Esophagus squamous epithelium (tissue), 5 donors: ENCODE measurements around the gene FHIT. TPM values are rescaled to one million over a fixed set of nuclear protein-coding genes. Genes with fewer than 3 reads are reported as not detected.

ENCODE experiments used
- DNase-seq: peaks from one replicate; lab custom pipeline; 2025; lab: John Stamatoyannopoulos, UW
- H3K27ac ChIP-seq, 4 donors: fragments of 200-600 bp; sonication (generic); one replicate each; pipeline ENCODE4 v1.5.1; 2016 to 2019; ENCODE audit warnings: mild to moderate bottlenecking in 1 of 4
- H3K27me3 ChIP-seq, 4 donors: fragments of 200-600 bp; sonication (generic); 1 replicate in 3 of 4; 2 replicates in 1 of 4; pipeline versions ENCODE4 v1.5.1 to v1.6.0; 2017 to 2021; ENCODE audit warnings: antibody characterized with exemption in 1 of 4
- H3K36me3 ChIP-seq, 3 donors: fragments of 200-600 bp; sonication (generic); one replicate each; pipeline ENCODE4 v1.5.1; 2016 to 2019
- H3K4me1 ChIP-seq, 3 donors: fragments of 200-600 bp; sonication (generic); one replicate each; pipeline ENCODE4 v1.5.1; 2017 to 2019
- H3K4me3 ChIP-seq, 4 donors: fragments of 200-600 bp; sonication (generic); 1 replicate in 3 of 4; 2 replicates in 1 of 4; pipeline ENCODE4 v1.5.1; 2016 to 2019; ENCODE audit warnings: mild to moderate bottlenecking in 2 of 4, moderate library complexity in 1 of 4
- H3K9me3 ChIP-seq, 3 donors: fragments of 200-600 bp; sonication (generic); one replicate each; pipeline ENCODE4 v1.5.1; 2016 to 2019
- CTCF ChIP-seq, 6 experiments: fragments of 450-650 bp in 4 of 6; fragments of 200-600 bp in 2 of 6; sonication (generic) in 2 of 6; IDR thresholded peaks; one replicate each; pipeline ENCODE4 v1.5.1; 2016 to 2019; ENCODE audit warnings: antibody characterized with exemption in 6 of 6, mild to moderate bottlenecking in 4 of 6, moderate library complexity in 4 of 6
- POLR2A ChIP-seq, 4 donors: fragments of 450-650 bp; IDR thresholded peaks; one replicate each; pipeline ENCODE4 v1.6.1; 2017; ENCODE audit warnings: antibody characterized with exemption in 4 of 4, mild to moderate bottlenecking in 4 of 4, moderate library complexity in 3 of 4
- WGBS, 2 donors: methylation state at CpG; one replicate each; pipeline ENCODE4 v1.1.5; 2018; 5-methylcytosine and 5-hydroxymethylcytosine counted together
- intact Hi-C: fragments of 100-400 bp; cut with DNase I; formaldehyde crosslinking; loops from one replicate; pipeline ENCODE4 v1.15.0; 2022
- total RNA-seq, 4 donors: library from RNA; depleted of rRNA; stranded (reverse); fragments of >200 nt; gene quantifications; one replicate each; pipeline ENCODE4 v1.1.0, GENCODE V29; 2016
- donor health status: DM: yes; HTN: yes; CAD: no.

FHIT gene
- total RNA-seq, 4 donors from 2014 or later = 0.64 to 5.7 (median 3.1) TPM

DNA sequence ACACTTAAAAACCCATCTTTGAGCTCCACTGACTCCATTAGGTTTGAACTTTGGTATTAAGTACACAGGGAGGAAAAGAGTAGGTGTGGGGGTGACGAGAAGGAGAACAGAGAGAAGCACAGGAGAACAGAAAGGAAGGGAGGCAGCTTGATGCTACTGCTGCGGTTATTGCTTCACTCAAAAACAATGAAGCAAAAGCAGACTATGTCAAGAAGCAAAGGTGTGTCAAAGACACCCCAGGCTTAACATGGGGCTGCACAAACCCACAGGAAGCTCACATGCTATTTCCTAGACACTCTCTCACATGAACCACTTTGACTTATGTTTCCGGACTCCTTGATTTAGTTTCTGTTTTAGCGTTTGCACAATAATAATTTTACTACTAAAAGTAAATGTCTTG lies 1240.5 kb downstream of the FHIT start:
- TF ChIP-seq CTCF (IDR thresholded peaks at IDR 0.05) (no peak), POLR2A (IDR thresholded peaks at IDR 0.05) (no peak)
- H3K27ac ChIP-seq = no peak overlapping the region
- DNase-seq = no peak
- intact Hi-C loops = no loop called here
- no peak overlapping the region for H3K4me3 ChIP-seq
- no peaks in the 10 kb centered on the region for H3K36me3 ChIP-seq
- no peaks in the 10 kb centered on the region for H3K9me3 ChIP-seq
- no peaks in the 10 kb centered on the region for H3K27me3 ChIP-seq
- 54 to 63% methylated on average over 4 of the region's 4 CpGs for WGBS, 2 donors
- no peaks in the 10 kb centered on the region for H3K4me1 ChIP-seq

GRCh38 chr3:60009931-60010478 lies 1241.2 kb downstream of the FHIT start:
- TF ChIP-seq CTCF (IDR thresholded peaks at IDR 0.05) (no peak), POLR2A (IDR thresholded peaks at IDR 0.05) (no peak)
- H3K27me3 ChIP-seq = no peaks in the 10 kb centered on the region
- no peaks in the 10 kb centered on the region for H3K36me3 ChIP-seq
- intact Hi-C loops = no loop called here
- H3K4me1 ChIP-seq = no peaks in the 10 kb centered on the region
- H3K4me3 ChIP-seq = no peak overlapping the region
- H3K27ac ChIP-seq = no peak overlapping the region
- no peaks in the 10 kb centered on the region for H3K9me3 ChIP-seq
- WGBS, 2 donors = 85 to 92% methylated on average over 3 of the region's 3 CpGs
- no peak for DNase-seq

DNA sequence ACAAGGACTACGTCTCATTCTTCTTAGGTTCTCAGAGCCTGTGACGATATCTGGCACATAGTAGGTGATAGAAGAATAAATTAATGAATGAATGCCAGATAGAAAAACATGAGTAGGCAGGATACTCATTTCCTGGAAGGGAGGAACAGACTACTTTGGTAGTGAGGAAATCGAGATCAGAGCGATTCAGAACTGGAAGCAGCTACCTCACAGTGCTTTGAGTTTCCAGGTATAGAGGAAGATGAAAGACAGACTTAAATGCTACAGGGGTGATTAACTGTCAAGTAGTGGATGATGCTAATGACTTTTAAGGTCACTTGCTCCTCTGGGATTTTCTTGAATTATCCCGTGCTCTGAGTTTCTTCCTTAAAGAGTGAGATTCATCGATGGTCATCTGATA lies 1249.9 kb downstream of the FHIT start:
- H3K4me1 ChIP-seq = no peaks in the 10 kb centered on the region
- 88 to 93% methylated on average over 6 of the region's 6 CpGs for WGBS, 2 donors
- no peak for DNase-seq
- intact Hi-C loops = no loop called here
- no peak overlapping the region for H3K27ac ChIP-seq
- H3K27me3 ChIP-seq = no peaks in the 10 kb centered on the region
- H3K36me3 ChIP-seq = no peaks in the 10 kb centered on the region
- H3K4me3 ChIP-seq = no peak overlapping the region
- H3K9me3 ChIP-seq = no peaks in the 10 kb centered on the region
- no peak for TF ChIP-seq CTCF (IDR thresholded peaks at IDR 0.05)
- no peak for TF ChIP-seq POLR2A (IDR thresholded peaks at IDR 0.05)

- no peak overlapping the region for H3K27ac ChIP-seq
- WGBS, 2 donors = 94 to 95% methylated on average over 6 of the region's 6 CpGs
- intact Hi-C loops = no loop called here
These were observed 1250.7 kb downstream of the FHIT start for GRCh38 chr3:60000311-60001105.

GRCh38 chr3:59998058-59998457 lies 1253.2 kb downstream of the FHIT start:
- no peak overlapping the region for H3K27ac ChIP-seq
- H3K4me1 ChIP-seq = no peaks in the 10 kb centered on the region
- no peaks in the 10 kb centered on the region for H3K27me3 ChIP-seq
- DNase-seq = no peak
- H3K36me3 ChIP-seq = no peaks in the 10 kb centered on the region
- no peak overlapping the region for H3K4me3 ChIP-seq
- no peaks in the 10 kb centered on the region for H3K9me3 ChIP-seq
- intact Hi-C loops = no loop called here
- 80 to 87% methylated on average over 5 of the region's 6 CpGs for WGBS, 2 donors
- no peak for TF ChIP-seq POLR2A (IDR thresholded peaks at IDR 0.05)
- TF ChIP-seq CTCF (IDR thresholded peaks at IDR 0.05) = no peak

More at GRCh38 chr3:60000311-60001105, 1250.7 kb downstream of the FHIT start:
- DNase-seq = no peak
- no peak for TF ChIP-seq POLR2A (IDR thresholded peaks at IDR 0.05)
- Histone ChIP-seq H3K27me3 (no peaks in the 10 kb centered on the region), H3K4me1 (no peaks in the 10 kb centered on the region), H3K4me3 (no peak overlapping the region), H3K36me3 (no peaks in the 10 kb centered on the region), H3K9me3 (no peaks in the 10 kb centered on the region)
